Spleen (tissue), 7 donors: ENCODE results near the gene USP15.

Experiments
- CTCF ChIP-seq, 11 experiments: fragments of 200-600 bp in 7 of 11; fragments of 450-650 bp in 4 of 11; sonication (generic) in 4 of 11; IDR thresholded peaks in 8 of 11; conservative IDR thresholded peaks in 3 of 11; 1 replicate in 7 of 11; 2 replicates in 4 of 11; pipeline versions ENCODE4 v1.4.0 to v1.8.0; 2016 to 2021; ENCODE audit warnings: antibody characterized with exemption in 11 of 11, inconsistent platforms in 4 of 11, mild to moderate bottlenecking in 1 of 11
- POLR2A ChIP-seq, 3 donors: fragments of 450-650 bp; IDR thresholded peaks; one replicate each; pipeline ENCODE4 v1.5.1; 2017; ENCODE audit warnings: antibody characterized with exemption in 3 of 3, mild to moderate bottlenecking in 1 of 3
- POLR2AphosphoS5 ChIP-seq, 3 donors: sonication (generic); formaldehyde crosslinking; IDR thresholded peaks; one replicate each; pipeline ENCODE4 v1.5.1; 2017; ENCODE audit warnings: antibody characterized with exemption in 3 of 3
- donor health status: DM: no; HTN: no; CAD: no; lungs with moderate emphysema.
- donor health status: DM: no; HTN: no; CAD: no.
- donor health status: DM: no; HTN: no; CAD: no.

- TF ChIP-seq POLR2AphosphoS5 (IDR thresholded peaks at IDR 0.05) (no peak), CTCF (IDR thresholded peaks at IDR 0.05 in 8 of 11, conservative IDR thresholded peaks at IDR 0.05 in 3 of 11) (no peak), POLR2A (IDR thresholded peaks at IDR 0.05) (no peak)
These were observed 3.7 kb upstream of the USP15 start for GRCh38 chr12:62256408-62257096.
